Natural killer cell treated with Interleukin-12 subunit alpha and Interleukin-12 subunit beta and Interleukin-15 and Interleukin-18, amount 100 ng/mL, for 72 hours (primary cell): Measurements from ENCODE around the gene LVRN. TPM values are rescaled to one million over a fixed set of nuclear protein-coding genes. Genes with fewer than 3 reads are reported as not detected.

Source experiments
- ATAC-seq, 2 donors: fragments of 150-1000 bp; cut with Tn5 transposase in 1 of 2; sonication (Bioruptor Pico), chemical (Tn5 transposase) in 1 of 2; 2 replicates each; pipeline ENCODE4 v1.10.0; 2021
- DNase-seq: peaks from one replicate; pipeline ENCODE4 v3.0.0; 2022; ENCODE audit warnings: low spot score
- H3K27ac Mint-ChIP-seq, 2 donors: 1 replicate in 1 of 2; 2 replicates in 1 of 2; pipeline ENCODE4 v1.8.0; 2022; ENCODE audit warnings: mixed read lengths in 2 of 2, mild to moderate bottlenecking in 1 of 2, moderate library complexity in 1 of 2
- H3K27me3 Mint-ChIP-seq, 2 donors: 1 replicate in 1 of 2; 2 replicates in 1 of 2; pipeline ENCODE4 v1.8.0; 2022; ENCODE audit warnings: mixed read lengths in 2 of 2
- H3K36me3 Mint-ChIP-seq: one replicate; pipeline ENCODE4 v1.8.0; 2022; ENCODE audit warnings: mixed read lengths
- H3K4me1 Mint-ChIP-seq, 2 donors: 1 replicate in 1 of 2; 2 replicates in 1 of 2; pipeline ENCODE4 v1.8.0; 2022; ENCODE audit warnings: low read depth in 2 of 2, mixed read lengths in 2 of 2, mild to moderate bottlenecking in 1 of 2
- H3K4me3 Mint-ChIP-seq: one replicate; pipeline ENCODE4 v1.8.0; 2022; ENCODE audit warnings: mixed read lengths
- H3K9me3 Mint-ChIP-seq: 2 replicates; pipeline ENCODE4 v1.8.0; 2022; ENCODE audit warnings: mixed read lengths
- total RNA-seq, 2 donors: library from RNA; stranded (reverse); gene quantifications; one replicate each; pipeline ENCODE4 v1.2.3, GENCODE V29; 2022

Gene LVRN
- total RNA-seq, 2 donors from 2014 or later, result not detected

DNA sequence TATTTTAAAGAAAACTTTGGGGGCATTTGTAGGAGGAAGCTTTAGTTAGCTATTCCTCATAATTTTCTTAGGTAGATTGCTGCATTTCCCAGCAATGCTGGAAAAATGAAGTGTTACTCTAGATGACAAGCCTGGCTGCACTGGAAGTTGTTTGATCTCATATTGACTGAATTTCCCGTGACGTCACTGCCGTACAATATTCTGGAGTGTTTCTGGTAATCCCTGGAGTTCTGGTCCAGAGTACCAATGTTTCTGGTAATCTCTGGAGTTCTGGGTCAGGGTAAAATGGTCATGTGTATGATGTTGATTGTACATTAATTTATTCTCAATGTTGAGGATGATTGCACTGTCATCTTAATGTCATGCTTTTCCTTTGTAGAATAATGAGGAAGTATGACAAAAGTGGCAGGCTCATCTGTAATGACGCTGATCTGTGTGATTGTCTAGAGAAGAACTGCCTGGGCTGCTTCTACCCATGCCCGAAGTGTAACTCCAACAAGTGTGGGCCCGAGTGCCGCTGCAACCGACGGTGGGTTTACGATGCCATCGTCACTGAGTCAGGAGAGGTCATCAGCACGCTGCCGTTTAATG is 96.2 kb downstream of the LVRN start:
- Mint-ChIP-seq H3K27ac (no peak overlapping the region), H3K4me3 (no peak overlapping the region), H3K36me3 (no peaks in the 10 kb centered on the region), H3K27me3 (peaks cover 21 to 39% of the 10 kb centered on the region in 2 donors), H3K4me1 (no peaks in the 10 kb centered on the region), H3K9me3 (no peaks in the 10 kb centered on the region)
- DNase-seq (no peak), ATAC-seq (no peak)

DNA sequence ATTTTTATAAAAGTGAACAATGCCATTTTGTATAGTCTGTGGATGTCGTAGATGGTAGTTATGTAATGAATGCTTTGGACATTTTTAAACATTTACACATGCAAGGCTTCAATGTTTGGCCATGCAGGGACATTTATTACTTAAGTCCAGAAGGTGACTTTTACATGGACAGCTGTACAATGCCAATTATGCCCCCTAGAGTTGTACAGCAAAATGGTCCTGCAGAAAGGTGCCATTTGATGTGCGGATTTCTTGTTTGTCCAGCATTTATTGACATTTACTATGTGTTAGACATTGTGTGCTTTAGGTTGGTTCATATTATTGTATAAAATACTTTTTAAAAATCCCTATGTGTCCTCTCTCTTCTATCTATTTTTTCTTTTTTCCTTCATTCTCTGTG is 100.1 kb downstream of the LVRN start:
- Mint-ChIP-seq H3K4me1 (no peaks in the 10 kb centered on the region), H3K4me3 (no peak overlapping the region), H3K27ac (no peak overlapping the region), H3K36me3 (no peaks in the 10 kb centered on the region), H3K9me3 (no peaks in the 10 kb centered on the region), H3K27me3 (peaks cover 22 to 56% of the 10 kb centered on the region in 2 donors)
- no peak for DNase-seq
- no peak for ATAC-seq

DNA sequence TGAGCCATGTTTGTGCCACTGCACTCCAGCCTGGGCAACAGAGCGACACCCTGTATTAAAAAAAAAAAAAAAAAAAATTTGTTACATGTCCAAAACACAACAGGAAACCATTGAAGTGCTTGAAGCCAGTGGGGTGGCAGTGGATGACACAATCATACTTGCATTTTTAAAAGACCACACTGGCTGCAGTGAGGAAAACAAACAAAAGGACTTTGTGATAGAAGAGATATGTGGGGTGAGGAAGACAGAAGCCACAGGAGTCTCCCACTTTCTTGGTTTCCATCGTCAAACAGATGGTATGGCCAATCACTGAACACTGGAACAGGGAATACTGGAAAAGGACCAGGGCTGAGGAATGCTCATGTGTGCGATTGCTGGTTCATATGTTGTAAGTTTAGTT is 101.7 kb downstream of the LVRN start:
- ATAC-seq (no peak), DNase-seq (no peak)
- no peaks in the 10 kb centered on the region for H3K4me1 Mint-ChIP-seq
- H3K27me3 Mint-ChIP-seq, result peaks cover 14 to 42% of the 10 kb centered on the region in 2 donors
- H3K27ac Mint-ChIP-seq, result no peak overlapping the region
- no peaks in the 10 kb centered on the region for H3K9me3 Mint-ChIP-seq
- no peak overlapping the region for H3K4me3 Mint-ChIP-seq
- H3K36me3 Mint-ChIP-seq, result no peaks in the 10 kb centered on the region

DNA sequence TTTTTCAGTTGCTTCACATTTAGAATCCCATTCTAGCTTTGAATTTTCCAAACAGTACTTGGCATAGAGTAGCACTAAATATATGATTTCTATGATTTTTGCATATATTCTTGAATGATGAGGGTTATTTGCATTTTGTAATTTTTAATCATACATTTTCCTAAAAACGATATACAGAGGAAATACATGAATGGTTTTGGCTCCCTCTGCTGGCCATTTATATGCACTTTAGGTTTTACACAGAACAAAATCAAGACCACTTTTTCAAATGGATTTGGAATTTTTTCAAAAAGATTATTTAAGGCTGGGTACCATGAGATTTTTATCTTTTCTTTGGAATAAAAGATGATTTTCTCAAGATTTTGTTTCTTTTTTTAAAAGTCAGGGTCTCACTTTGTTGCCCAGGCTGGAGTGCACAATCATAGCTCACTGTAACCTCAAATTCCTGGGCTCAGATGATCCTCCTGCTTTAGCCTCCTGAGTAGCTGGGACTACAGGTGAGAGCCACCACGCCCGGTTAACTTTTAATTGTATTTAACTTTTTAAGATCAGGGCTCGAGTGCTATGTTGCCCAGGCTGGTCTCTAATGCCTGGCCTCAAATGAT is 105.9 kb downstream of the LVRN start:
- Mint-ChIP-seq H3K9me3 (no peaks in the 10 kb centered on the region), H3K36me3 (no peaks in the 10 kb centered on the region), H3K4me3 (no peak overlapping the region), H3K27me3 (peaks cover 17 to 41% of the 10 kb centered on the region in 2 donors), H3K4me1 (no peaks in the 10 kb centered on the region), H3K27ac (no peak overlapping the region)
- no peak for DNase-seq
- ATAC-seq, result no peak

DNA sequence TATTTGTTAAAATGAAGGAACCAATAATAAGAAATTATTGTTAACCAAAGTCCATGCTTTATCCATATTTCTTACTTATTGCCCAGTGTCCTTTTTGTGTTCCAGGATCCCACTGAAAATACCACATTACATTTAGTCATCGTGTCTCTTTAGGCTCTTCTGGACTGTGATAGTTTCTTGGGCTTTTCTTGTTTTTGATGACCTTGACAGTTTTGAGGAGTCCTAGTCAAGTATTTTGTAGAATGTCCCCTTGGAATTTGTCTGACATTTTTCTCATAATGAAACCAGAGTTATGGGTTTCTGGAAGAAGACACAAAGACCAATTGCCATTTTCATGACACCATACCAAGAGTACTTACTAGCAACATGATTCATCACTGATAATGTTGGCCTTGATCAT is 108.9 kb downstream of the LVRN start:
- ATAC-seq, result no peak
- H3K9me3 Mint-ChIP-seq, result no peaks in the 10 kb centered on the region
- H3K27me3 Mint-ChIP-seq, result peaks cover 14 to 23% of the 10 kb centered on the region in 2 donors
- H3K4me3 Mint-ChIP-seq, result no peak overlapping the region
- H3K4me1 Mint-ChIP-seq, result peaks cover 13 to 14% of the 10 kb centered on the region in 2 donors
- H3K36me3 Mint-ChIP-seq, result no peaks in the 10 kb centered on the region
- no peak overlapping the region for H3K27ac Mint-ChIP-seq
- no peak for DNase-seq

DNA sequence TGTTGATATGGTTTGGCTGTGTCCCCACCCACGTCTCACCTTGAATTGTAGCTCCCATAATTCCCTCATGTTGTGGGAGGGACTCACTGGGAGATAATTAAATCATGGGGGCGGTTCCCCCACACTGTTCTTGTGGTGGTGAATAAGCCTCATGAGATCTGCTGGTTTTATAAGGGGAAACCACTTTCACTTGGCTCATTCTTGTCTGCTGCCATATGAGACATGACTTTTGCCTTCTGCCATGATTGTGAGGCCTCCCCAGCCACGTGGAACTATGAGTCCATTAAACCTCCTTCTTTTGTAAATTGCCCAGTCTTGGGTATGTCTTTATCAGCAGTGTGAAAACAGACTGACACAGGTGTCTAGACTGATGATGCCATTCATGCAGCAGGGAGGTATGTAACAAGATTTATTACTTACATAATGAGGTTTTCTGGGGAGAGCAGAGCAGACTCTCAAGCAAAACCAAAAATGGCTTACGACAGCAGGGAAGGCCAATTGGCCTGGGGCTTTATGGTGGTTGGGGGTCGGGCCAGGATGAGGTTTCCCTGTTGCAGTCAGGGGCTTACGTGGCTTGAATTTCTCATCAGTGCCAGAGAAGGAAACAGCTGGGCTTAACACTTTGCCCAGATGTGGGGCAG is 113.0 kb downstream of the LVRN start:
- H3K27ac Mint-ChIP-seq, result peak overlapping the region; percentile 6 to 78
- DNase-seq (no peak), ATAC-seq (peak in 1 of 2 donors; percentile 68)
- H3K36me3 Mint-ChIP-seq, result no peaks in the 10 kb centered on the region
- peaks cover 22% of the 10 kb centered on the region in 2 donors for H3K4me1 Mint-ChIP-seq
- H3K4me3 Mint-ChIP-seq, result peak overlapping the region; percentile 64
- no peaks in the 10 kb centered on the region for H3K9me3 Mint-ChIP-seq
- H3K27me3 Mint-ChIP-seq, result peaks cover 6 to 15% of the 10 kb centered on the region in 2 donors

DNA sequence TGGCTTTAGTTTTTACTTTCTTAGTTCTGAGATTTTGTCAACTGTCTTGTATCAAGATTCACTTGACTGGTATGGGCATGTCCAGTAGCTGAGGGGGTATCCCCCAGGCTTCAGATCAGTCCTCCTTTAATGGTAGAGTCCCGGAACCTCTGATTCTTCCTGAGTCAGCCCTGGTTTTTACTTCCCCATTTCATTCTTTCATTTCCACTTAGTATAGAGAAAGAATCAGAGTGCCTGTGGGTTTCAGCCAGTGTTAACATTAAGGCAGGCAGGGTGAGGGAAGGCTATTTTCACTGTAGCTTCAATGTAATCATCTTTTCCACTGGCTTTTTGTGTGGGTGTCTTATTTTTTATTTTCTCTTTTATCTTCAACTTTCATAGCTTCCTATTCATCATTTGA is 114.2 kb downstream of the LVRN start:
- H3K9me3 Mint-ChIP-seq, result no peaks in the 10 kb centered on the region
- peak in 1 of 2 donors; percentile 66 for ATAC-seq

More for the DNA sequence above, 114.2 kb downstream of the LVRN start:
- DNase-seq, result no peak
- Mint-ChIP-seq H3K4me3 (peak overlapping the region; percentile 64), H3K27me3 (peaks cover 6 to 15% of the 10 kb centered on the region in 2 donors), H3K27ac (peak overlapping the region; percentile 6 to 69), H3K36me3 (no peaks in the 10 kb centered on the region), H3K4me1 (peaks cover 22% of the 10 kb centered on the region in 2 donors)

Other genes starting within 250 kb of the LVRN start
- not detected for gene CDO1, start 145.8 kb upstream of the LVRN start, total RNA-seq
- gene ATG12, start 120.9 kb upstream of the LVRN start, total RNA-seq, result 10 to 100 TPM; 35.1 to 63.9 TPM
- gene AP3S1, start 120.5 kb upstream of the LVRN start, total RNA-seq, result 10 to 100 TPM; 35.8 to 56.4 TPM
- gene ARL14EPL, start 70.0 kb downstream of the LVRN start, total RNA-seq, result not detected
- 10 to 100 TPM; 26.9 to 34.9 TPM for gene COMMD10, start 122.5 kb downstream of the LVRN start, total RNA-seq